Activated T-helper 2 cell treated with anti-CD3 and anti-CD28 coated beads, Interferon-gamma antibody, Interleukin-2, Interleukin-4, amounts not matched to agents 10 μg/mL and 5 μg/mL and 100 μg/mL, durations not matched to agents 14 hours and 24 hours and 36 hours (primary cell): ENCODE results near the gene RITA1. TPM values are rescaled to one million over a fixed set of nuclear protein-coding genes. Genes with fewer than 3 reads are reported as not detected.

Experiments
- DNase-seq: peaks from one replicate; pipeline ENCODE4 v3.0.0; 2021; ENCODE audit warnings: low spot score
- H3K27ac Mint-ChIP-seq: one replicate; pipeline ENCODE4 v1.8.0; 2021; ENCODE audit warnings: mixed read lengths
- H3K27me3 Mint-ChIP-seq: one replicate; pipeline ENCODE4 v1.8.0; 2021; ENCODE audit warnings: low read depth, mixed read lengths
- H3K36me3 Mint-ChIP-seq: one replicate; pipeline ENCODE4 v1.8.0; 2021; ENCODE audit warnings: low read depth, mixed read lengths
- H3K4me1 Mint-ChIP-seq: one replicate; pipeline ENCODE4 v1.8.0; 2021; ENCODE audit warnings: low read depth, mixed read lengths
- H3K4me3 Mint-ChIP-seq: one replicate; pipeline ENCODE4 v1.8.0; 2021; ENCODE audit warnings: low read depth, mild to moderate bottlenecking, moderate library complexity, mixed read lengths
- H3K9me3 Mint-ChIP-seq: one replicate; pipeline ENCODE4 v1.8.0; 2021; ENCODE audit warnings: mixed read lengths
- intact Hi-C: fragments of 100-400 bp; cut with micrococcal nuclease; formaldehyde crosslinking; loops from one replicate; pipeline ENCODE4 v1.15.1; 2023
- total RNA-seq: library from RNA; stranded (reverse); gene quantifications from 2 replicates; pipeline ENCODE4 v1.2.3, GENCODE V29; 2022

Gene RITA1
- total RNA-seq, 1 donor from 2014 or later, result 27.2 TPM

GRCh38 chr12:113222730-113223531, 37.4 kb downstream of the RITA1 start:
- intact Hi-C loops, result loop anchor here (5.0 kb wide), 1 partner anchor 134 kb away; the partner anchor contains the start of gene PLBD2
- no peak for DNase-seq
- no peaks in the 10 kb centered on the region for H3K9me3 Mint-ChIP-seq
- peak overlapping the region; percentile 94 for H3K4me3 Mint-ChIP-seq
- peak overlapping the region; percentile 85 for H3K27ac Mint-ChIP-seq
- peaks cover 23% of the 10 kb centered on the region for H3K4me1 Mint-ChIP-seq
- H3K27me3 Mint-ChIP-seq, result no peaks in the 10 kb centered on the region
- H3K36me3 Mint-ChIP-seq, result peaks cover 7% of the 10 kb centered on the region

GRCh38 chr12:113224955-113225354, 39.4 kb downstream of the RITA1 start:
- H3K4me3 Mint-ChIP-seq, result no peak overlapping the region
- no peak overlapping the region for H3K27ac Mint-ChIP-seq
- no peak for DNase-seq
- H3K4me1 Mint-ChIP-seq, result peaks cover 37% of the 10 kb centered on the region
- no peaks in the 10 kb centered on the region for H3K9me3 Mint-ChIP-seq
- intact Hi-C loops, result loop anchor here (5.0 kb wide), 1 partner anchor 132 kb away; the partner anchor contains the start of gene PLBD2
- H3K36me3 Mint-ChIP-seq, result peaks cover 21% of the 10 kb centered on the region
- H3K27me3 Mint-ChIP-seq, result no peaks in the 10 kb centered on the region

- Mint-ChIP-seq H3K4me1 (peaks cover 43% of the 10 kb centered on the region), H3K9me3 (no peaks in the 10 kb centered on the region), H3K36me3 (peaks cover 39% of the 10 kb centered on the region), H3K4me3 (no peak overlapping the region), H3K27ac (no peak overlapping the region), H3K27me3 (no peaks in the 10 kb centered on the region)
- DNase-seq, result no peak
- intact Hi-C loops, result no loop called here
Observed at GRCh38 chr12:113226696-113227568, 41.4 kb downstream of the RITA1 start.

- Mint-ChIP-seq H3K27ac (no peak overlapping the region), H3K4me3 (no peak overlapping the region), H3K4me1 (peaks cover 39% of the 10 kb centered on the region), H3K36me3 (peaks cover 46% of the 10 kb centered on the region), H3K27me3 (no peaks in the 10 kb centered on the region), H3K9me3 (no peaks in the 10 kb centered on the region)
- no peak for DNase-seq
- intact Hi-C loops, result no loop called here
Observed at GRCh38 chr12:113227686-113228391, 42.3 kb downstream of the RITA1 start.

DNA sequence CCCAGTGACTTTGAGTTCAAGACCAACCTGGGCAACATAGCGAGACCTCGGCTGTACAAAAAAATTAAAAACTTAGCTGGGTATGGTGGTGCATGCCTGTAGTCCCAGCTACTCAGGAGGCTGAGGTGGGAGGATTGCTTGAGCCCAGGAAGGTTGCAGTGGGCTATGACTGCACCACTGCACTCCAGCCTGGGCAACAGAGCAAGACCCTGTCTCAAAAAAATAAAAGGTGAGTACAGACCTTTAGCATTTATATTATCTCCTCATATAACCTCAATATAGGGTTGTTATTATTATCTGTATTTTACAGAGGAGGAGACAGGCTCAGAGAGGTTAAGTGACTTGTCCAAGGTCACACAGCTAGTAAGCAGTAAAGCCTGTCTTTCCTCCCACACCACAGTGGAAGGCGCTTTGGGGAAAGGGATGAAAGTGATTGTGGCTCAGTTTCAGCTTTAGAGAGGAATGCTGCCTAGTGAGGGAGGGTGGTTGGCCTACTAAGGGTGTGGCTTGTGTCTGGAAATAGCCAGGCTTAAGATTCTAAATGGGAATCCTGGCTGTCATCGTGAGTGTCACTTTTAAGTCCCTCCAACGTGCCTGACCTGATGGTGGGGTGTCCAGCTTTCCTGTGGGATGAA, 43.0 kb downstream of the RITA1 start:
- H3K9me3 Mint-ChIP-seq, result no peaks in the 10 kb centered on the region
- intact Hi-C loops, result no loop called here
- H3K4me1 Mint-ChIP-seq, result peaks cover 39% of the 10 kb centered on the region
- DNase-seq, result no peak
- peaks cover 53% of the 10 kb centered on the region for H3K36me3 Mint-ChIP-seq
- peak overlapping the region; percentile 69 for H3K27ac Mint-ChIP-seq
- H3K27me3 Mint-ChIP-seq, result no peaks in the 10 kb centered on the region
- no peak overlapping the region for H3K4me3 Mint-ChIP-seq

GRCh38 chr12:113230315-113231234, 45.1 kb downstream of the RITA1 start:
- intact Hi-C loops, result loop anchor here (1.0 to 5.0 kb wide), 3 partner anchors 9 to 33 kb away; partner anchors contain the start of gene TPCN1
- Mint-ChIP-seq H3K27ac (peak overlapping the region; percentile 86), H3K4me3 (no peak overlapping the region), H3K36me3 (peaks cover 68% of the 10 kb centered on the region), H3K4me1 (peaks cover 40% of the 10 kb centered on the region), H3K9me3 (no peaks in the 10 kb centered on the region), H3K27me3 (no peaks in the 10 kb centered on the region)
- DNase-seq, result no peak

GRCh38 chr12:113231235-113232088, 45.9 kb downstream of the RITA1 start:
- Mint-ChIP-seq H3K4me1 (peaks cover 42% of the 10 kb centered on the region), H3K9me3 (no peaks in the 10 kb centered on the region), H3K27me3 (no peaks in the 10 kb centered on the region), H3K27ac (no peak overlapping the region), H3K4me3 (no peak overlapping the region), H3K36me3 (peaks cover 75% of the 10 kb centered on the region)
- intact Hi-C loops, result loop anchor here (5.0 kb wide), 1 partner anchor 34 kb away; no protein-coding TSS in a partner anchor
- DNase-seq, result no peak

- no peak for DNase-seq
- no peaks in the 10 kb centered on the region for H3K27me3 Mint-ChIP-seq
- no peak overlapping the region for H3K4me3 Mint-ChIP-seq
- no peaks in the 10 kb centered on the region for H3K9me3 Mint-ChIP-seq
- peaks cover 76% of the 10 kb centered on the region for H3K36me3 Mint-ChIP-seq
- intact Hi-C loops, result loop anchor here (5.0 kb wide), 1 partner anchor 35 kb away; no protein-coding TSS in a partner anchor
- peak overlapping the region; percentile 84 for H3K27ac Mint-ChIP-seq
- peaks cover 42% of the 10 kb centered on the region for H3K4me1 Mint-ChIP-seq
Observed at GRCh38 chr12:113232089-113232839, 46.7 kb downstream of the RITA1 start.

GRCh38 chr12:113232840-113233585, 47.5 kb downstream of the RITA1 start:
- H3K4me1 Mint-ChIP-seq, result peaks cover 42% of the 10 kb centered on the region
- peak overlapping the region; percentile 61 for H3K4me3 Mint-ChIP-seq
- peaks cover 70% of the 10 kb centered on the region for H3K36me3 Mint-ChIP-seq
- H3K27ac Mint-ChIP-seq, result peak overlapping the region; percentile 84
- H3K27me3 Mint-ChIP-seq, result no peaks in the 10 kb centered on the region
- intact Hi-C loops, result loop anchor here (5.0 kb wide), 1 partner anchor 36 kb away; no protein-coding TSS in a partner anchor
- DNase-seq, result peak; percentile 50
- no peaks in the 10 kb centered on the region for H3K9me3 Mint-ChIP-seq

DNA sequence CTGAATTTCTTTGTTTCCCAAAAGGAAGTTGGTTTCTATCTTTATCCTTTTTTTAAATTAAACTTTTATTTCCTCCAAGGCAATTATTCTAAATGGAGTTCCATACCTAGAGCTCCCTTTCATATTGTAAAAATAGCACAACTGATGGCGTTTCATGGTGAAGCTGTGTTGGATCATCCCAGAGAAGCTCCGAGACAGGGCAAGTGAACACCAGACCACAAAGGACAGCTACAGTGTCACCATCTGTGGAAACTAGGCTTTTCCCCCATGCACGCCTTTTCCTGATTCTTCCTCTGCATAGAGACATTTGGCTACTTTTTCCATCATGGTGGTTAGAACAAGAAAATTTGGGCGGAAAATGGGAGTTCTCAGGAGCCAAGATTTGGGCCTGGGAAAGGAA, 48.4 kb downstream of the RITA1 start:
- DNase-seq, result no peak
- peaks cover 67% of the 10 kb centered on the region for H3K36me3 Mint-ChIP-seq
- peaks cover 38% of the 10 kb centered on the region for H3K4me1 Mint-ChIP-seq
- no peaks in the 10 kb centered on the region for H3K9me3 Mint-ChIP-seq
- intact Hi-C loops, result loop anchor here (5.0 kb wide), 1 partner anchor 37 kb away; no protein-coding TSS in a partner anchor
- no peak overlapping the region for H3K27ac Mint-ChIP-seq
- no peaks in the 10 kb centered on the region for H3K27me3 Mint-ChIP-seq
- no peak overlapping the region for H3K4me3 Mint-ChIP-seq
